ENCODE measurements around the gene GRM8.

The GRM8 gene

DNA sequence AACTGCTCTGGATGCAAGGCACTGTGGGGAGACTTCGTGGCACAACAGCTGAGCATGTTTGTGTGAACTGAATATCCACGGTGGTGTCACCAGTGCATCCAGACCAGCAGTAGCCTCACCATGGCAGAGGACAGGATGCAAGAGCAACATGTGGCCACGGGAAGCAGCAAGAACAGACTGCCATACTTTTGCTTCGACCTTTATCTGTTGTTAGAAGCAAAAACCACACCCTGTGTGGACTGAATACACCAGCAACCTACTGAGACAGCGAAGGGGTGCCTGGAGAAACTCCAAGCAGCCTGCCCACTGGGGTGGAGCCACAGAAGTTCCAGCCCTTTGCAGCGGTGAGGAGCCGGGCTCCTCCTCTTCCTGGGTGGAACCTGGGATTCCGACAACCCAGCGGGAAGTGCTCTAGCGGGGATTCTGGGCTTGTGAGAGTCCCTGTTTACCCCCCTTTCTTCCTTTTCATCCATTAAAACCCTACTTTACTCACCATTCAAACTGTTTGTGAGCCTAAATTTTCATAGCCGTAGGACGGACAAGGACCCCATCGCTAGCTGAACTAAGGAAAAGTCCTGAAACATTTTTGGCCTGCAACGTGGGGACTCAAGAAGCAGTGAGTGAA lies 584.9 kb downstream of the GRM8 start:
- no peak for DNase-seq (ENCODE audit: low read depth in 3 of 3)

- DNase-seq (ENCODE audit: low read depth in 3 of 3) = no peak
Measured at GRCh38 chr7:126662856-126663255, 589.9 kb downstream of the GRM8 start.

- DNase-seq (ENCODE audit: low read depth in 3 of 3) = no peak
Measured at GRCh38 chr7:126659124-126659523, 593.6 kb downstream of the GRM8 start.

GRCh38 chr7:126658684-126659083 lies 594.1 kb downstream of the GRM8 start:
- no peak for DNase-seq (ENCODE audit: low read depth in 3 of 3)

- no peak for DNase-seq (ENCODE audit: low read depth in 3 of 3)
Measured at GRCh38 chr7:126657599-126658358, 595.0 kb downstream of the GRM8 start.

DNA sequence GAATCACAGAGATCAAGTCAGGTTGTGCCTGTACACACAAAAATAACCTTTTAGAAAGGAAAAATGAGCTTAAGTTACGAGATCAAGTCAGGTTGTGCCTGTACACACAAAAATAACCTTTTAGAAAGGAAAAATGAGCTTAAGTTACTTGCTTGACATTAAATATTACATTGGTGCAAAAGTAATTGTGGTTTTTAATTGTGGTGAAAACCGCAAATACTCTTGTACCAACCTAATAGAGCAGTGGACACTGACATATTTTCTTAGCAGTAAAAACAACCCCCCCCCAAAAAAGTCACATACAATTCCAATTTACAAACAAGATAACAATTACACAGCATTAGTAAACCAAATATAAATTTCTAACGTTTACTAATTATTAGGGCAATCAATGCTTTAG lies 595.6 kb downstream of the GRM8 start:
- DNase-seq (ENCODE audit: low read depth in 3 of 3) = no peak

DNA sequence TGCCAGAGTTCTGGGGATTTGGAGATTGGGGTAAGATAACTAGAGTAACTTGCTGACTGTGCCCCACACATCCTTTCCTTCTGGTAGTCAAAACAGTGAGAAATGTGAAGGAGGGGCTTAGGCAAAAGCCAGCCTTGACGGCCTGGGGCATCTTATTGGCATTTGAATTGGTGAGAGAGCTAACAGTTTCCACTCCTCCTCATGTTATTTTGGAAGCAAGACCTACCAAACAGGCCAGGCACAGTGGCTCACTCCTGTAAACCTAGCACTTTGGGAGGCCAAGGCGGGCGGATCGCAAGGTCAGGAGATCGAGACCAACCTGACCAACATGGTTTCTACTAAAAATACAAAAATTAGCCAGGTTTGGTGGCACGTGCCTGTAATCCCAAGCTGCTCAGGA lies 596.6 kb downstream of the GRM8 start:
- no peak for DNase-seq (ENCODE audit: low read depth in 3 of 3)

- DNase-seq (ENCODE audit: low read depth in 3 of 3) = no peak
Measured at GRCh38 chr7:126637538-126637937, 615.2 kb downstream of the GRM8 start.

DNA sequence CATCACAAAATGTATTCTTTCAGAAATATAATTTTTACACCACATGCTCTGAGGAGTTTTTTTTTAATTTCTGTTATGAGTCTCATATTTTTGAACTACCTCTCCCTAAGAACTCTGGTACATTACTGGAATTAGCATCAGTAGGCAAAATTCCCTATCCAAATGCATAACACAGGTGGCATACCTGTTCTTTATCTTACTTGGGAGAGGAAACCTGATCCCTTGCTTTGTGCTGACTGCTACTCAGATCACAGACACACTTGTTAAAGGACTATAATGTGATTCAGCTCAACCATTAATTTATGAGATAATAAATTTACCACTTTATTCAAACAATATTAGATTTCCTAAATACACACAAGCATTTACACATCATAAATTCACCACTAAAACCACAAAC lies 617.2 kb downstream of the GRM8 start:
- no peak for DNase-seq (ENCODE audit: low read depth in 3 of 3)

DNA sequence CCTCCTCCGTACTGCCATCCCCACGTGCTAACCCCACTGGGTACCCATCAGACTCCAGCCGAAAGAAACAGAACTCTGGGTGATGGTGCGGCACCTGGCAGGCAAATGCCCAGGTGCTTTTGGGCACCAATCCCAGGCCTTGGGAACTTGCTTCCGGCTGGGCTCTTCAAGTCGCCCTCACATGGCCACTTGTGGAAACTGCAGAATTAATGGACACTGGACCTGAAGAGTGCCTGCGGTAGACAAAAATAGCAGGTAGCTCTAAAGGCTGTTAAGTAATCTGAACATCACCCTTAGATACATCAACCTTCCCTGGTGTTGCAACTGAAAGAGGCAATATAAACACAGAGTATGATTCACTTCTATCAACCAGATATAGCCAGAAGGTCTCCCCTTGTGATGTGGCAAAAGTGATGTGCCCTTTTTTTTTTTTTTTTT lies 644.4 kb downstream of the GRM8 start:
- DNase-seq (ENCODE audit: low read depth in 3 of 3) = no peak

GRCh38 chr7:126606331-126606730 lies 646.4 kb downstream of the GRM8 start:
- no peak for DNase-seq (ENCODE audit: low read depth in 3 of 3)

GRCh38 chr7:126605553-126605952 lies 647.2 kb downstream of the GRM8 start:
- DNase-seq (ENCODE audit: low read depth in 3 of 3) = no peak

DNA sequence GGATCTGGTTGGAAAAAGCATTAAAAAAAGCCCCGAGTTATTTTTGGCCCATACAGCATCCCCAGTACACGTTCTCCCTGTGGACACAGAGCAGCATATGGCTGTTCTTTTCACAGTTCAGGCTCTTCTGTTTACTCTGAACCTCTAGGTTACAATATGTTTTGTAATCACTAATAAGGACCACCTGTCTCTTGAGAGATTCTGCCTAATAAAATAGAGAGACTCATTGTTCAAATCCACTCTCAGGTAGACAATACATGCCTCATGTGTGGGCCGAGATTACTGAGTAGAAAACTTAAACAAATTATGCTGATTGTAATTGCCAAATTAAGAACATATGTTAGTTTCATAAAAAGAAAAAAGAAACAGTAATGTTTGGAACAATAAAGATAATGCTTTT lies 647.7 kb downstream of the GRM8 start:
- no peak for DNase-seq (ENCODE audit: low read depth in 3 of 3)

DNA sequence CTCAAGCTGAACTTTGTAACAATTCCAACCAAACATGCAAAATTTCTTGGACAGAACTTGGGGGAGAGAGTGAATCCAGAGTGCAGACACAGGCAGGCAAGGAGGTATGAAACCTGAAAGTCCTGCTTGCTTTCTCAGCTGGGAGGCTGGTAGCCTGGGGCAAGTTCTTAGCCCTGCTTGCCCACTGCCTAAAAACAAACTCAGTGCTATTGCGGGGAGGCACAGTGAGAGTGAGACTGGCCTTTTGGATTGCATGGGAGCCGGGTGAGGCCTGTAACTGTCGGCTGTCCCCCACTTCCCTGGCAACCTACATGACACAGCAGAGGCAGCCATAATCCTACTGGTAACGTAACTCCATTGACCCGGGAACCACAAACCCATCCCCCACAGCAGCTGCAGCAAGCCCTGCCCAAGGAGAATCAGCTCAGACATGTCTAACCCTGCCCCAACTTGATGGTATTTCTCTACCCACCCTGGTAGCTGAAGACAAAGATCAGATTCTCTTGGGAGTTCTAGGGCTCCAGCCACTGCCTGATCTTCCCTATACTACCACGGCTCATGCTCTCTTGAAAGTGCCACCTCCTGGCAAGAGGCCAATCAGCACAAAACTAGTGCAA lies 663.6 kb downstream of the GRM8 start:
- DNase-seq (ENCODE audit: low read depth in 3 of 3) = no peak

DNA sequence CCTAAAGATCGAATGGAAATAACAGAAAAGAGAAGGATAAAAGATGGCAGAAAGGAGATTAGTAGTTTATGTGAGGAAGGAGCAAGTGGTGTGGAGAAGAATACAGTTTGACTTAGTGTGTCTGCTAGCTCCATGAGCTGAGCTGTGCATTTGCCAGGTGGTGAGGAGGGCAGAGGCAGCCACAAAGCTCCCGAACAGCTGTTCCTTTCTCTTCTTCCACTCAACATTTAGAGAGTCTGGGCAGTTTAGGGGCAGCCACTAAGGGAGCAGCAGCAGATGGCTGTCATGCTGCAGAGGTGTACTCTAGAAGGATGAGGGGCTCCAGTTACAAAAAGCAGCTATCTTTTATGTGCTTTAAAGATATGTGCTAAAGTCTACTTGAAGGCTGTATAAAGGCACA lies 674.4 kb downstream of the GRM8 start:
- no peak for DNase-seq (ENCODE audit: low read depth in 3 of 3)

DNA sequence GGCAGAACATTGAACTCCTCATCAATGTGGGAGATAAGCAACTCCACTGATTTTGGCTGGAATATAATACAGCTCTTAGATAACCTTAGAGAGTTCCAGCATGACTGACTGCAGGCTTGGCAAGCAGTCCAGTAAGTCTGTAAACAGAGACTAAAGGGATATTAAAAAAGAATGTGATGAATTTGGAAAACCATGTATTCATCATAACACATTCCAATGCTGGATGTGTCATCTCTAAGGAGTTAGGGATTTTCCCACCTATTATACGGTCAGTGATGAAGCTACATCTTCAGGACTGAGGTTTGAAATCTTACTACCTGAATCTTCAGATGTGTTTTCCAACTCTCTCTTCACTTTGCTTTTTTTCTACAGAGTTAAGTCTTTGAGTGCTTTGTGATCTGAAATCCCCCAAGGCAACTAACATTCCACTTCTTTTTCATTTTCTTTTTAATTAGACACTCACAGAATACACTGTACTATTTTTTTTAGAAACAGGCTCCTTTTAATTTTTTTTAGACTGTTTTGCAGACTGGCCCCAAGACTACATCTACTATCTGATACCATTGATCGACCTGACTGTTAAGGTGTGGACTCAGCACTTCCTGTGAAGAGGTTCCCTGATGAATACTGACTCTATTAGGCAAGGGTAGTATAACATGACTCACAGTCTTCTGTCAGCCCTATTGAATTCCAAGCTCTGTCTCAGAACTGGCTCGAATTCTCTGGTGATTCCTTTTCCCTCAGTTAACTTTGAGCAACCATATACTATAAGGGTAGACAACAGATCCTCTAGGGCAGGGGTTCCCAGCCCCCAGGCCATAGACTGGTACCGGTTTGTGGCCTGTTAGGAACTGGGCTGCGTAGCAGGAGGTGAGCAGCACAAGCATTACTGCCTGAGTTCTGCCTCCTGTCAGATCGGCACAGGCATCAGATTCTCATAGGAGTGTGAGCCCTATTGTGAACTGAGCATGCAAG lies 678.2 kb downstream of the GRM8 start:
- DNase-seq (ENCODE audit: low read depth in 3 of 3) = no peak

GRCh38 chr7:126570845-126571244 lies 681.9 kb downstream of the GRM8 start:
- DNase-seq (ENCODE audit: low read depth in 3 of 3) = no peak

DNA sequence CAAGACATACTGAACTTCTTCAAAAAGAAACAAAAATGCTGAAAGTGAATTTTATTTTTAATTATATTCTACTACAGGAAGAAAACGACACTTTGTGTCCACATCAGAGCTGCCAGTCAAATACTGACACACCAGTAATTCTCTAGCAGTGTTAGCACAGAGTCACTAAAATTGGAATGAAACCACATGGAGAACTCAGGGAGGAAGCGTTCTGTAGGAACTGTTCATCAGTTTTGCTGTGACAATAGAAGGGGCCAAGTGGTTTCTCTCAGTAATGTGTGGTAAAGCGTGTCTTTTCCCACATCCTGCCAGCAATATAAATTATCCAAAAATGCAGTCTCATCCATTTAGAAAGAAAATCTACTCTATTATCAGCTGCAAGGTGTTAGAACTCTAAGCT lies 683.3 kb downstream of the GRM8 start:
- DNase-seq (ENCODE audit: low read depth in 3 of 3) = no peak

- no peak for DNase-seq (ENCODE audit: low read depth in 3 of 3)
Measured at GRCh38 chr7:126557271-126557670, 695.5 kb downstream of the GRM8 start.

GRCh38 chr7:126541406-126541805 lies 711.3 kb downstream of the GRM8 start:
- no peak for DNase-seq (ENCODE audit: low read depth in 3 of 3)

DNA sequence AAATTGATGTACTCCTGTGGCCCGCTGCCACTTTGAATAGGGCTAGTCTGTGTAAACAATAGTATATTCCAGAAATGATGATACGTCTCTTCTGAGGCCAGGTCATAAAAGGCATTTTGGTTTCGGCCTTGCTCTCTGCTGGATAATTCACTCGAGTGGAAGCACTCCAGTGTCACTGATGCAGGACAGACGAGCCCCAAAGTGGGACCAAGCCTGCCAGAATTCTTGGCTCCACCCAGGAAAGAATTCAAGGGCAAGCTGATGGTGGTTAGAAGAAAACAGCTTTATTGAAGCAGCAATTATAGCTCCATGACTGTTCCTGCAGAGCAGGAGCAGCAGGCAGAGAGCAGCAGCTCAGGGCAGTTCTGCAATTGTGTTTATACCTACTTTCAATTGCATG lies 717.6 kb downstream of the GRM8 start:
- DNase-seq (ENCODE audit: low read depth in 3 of 3) = no peak

DNA sequence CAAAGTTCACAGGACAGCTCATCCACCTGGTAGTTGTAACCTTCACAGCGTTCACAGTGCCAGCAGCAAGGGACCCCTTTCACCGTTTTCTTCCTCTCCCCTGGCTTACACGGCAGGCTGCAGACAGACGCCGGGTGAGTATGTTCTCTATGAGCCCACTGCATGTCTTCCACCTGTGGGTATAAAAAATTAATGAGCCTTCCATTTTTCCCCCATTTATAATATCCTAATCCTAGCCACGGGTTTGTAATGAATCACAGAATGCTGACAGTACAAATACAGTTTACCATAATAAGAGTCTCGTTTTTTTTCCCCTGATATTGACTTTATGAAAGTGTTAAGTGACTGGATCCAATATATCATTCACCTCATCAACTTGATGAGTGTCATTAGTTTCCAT lies 719.0 kb downstream of the GRM8 start:
- no peak for DNase-seq (ENCODE audit: low read depth in 3 of 3)
